OCI-LY1 (cell line): Measurements from ENCODE around the gene ZNF366.

Experiments
- EZH2 ChIP-seq: fragments of 200-600 bp; sonication (generic), shearing (Covaris generic); IDR thresholded peaks from 2 replicates; pipeline ENCODE4 v1.8.0; 2017; ENCODE audit warnings: borderline replicate concordance, mixed run types, mild to moderate bottlenecking, antibody characterized with exemption, low read length, moderate library complexity, mixed read lengths
- TF ChIP-seq, protein P1 (sequence below): fragments of 200-600 bp; sonication (generic), shearing (Covaris generic); IDR thresholded peaks from 2 replicates; pipeline ENCODE4 v1.5.1; 2017; ENCODE audit warnings: mild to moderate bottlenecking, antibody characterized with exemption, low read length, moderate library complexity, mixed read lengths

DNA sequence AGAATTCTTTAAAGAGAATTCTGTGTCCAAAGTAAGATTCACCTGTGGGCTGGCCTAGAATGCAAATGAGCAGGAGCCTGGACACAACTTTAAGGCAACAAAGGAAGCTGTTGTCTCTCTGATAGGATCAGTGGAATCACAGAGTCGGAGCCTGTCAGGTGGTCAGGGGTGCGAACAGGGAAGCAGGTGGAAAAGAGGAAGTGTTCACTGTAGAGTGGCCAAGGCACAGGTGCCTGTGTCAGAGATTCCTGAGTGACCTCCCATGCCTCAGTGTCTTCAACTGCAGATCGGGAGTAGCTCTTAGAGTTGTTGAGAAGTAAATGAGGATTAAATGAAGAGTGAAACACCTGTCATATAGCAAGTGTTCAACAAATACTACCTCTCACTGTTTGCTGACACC, 48.8 kb downstream of the ZNF366 start:
- no peak for TF ChIP-seq EZH2
- TF ChIP-seq, protein P1, sequence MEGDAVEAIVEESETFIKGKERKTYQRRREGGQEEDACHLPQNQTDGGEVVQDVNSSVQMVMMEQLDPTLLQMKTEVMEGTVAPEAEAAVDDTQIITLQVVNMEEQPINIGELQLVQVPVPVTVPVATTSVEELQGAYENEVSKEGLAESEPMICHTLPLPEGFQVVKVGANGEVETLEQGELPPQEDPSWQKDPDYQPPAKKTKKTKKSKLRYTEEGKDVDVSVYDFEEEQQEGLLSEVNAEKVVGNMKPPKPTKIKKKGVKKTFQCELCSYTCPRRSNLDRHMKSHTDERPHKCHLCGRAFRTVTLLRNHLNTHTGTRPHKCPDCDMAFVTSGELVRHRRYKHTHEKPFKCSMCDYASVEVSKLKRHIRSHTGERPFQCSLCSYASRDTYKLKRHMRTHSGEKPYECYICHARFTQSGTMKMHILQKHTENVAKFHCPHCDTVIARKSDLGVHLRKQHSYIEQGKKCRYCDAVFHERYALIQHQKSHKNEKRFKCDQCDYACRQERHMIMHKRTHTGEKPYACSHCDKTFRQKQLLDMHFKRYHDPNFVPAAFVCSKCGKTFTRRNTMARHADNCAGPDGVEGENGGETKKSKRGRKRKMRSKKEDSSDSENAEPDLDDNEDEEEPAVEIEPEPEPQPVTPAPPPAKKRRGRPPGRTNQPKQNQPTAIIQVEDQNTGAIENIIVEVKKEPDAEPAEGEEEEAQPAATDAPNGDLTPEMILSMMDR, result no peak
